Mammary epithelial cell (primary cell): ENCODE measurements around the gene KRT28.

Experiments
- CTCF ChIP-seq, 2 donors: IDR thresholded peaks in 1 of 2; conservative IDR thresholded peaks in 1 of 2; 2 replicates each; pipeline ENCODE4 v1.5.1; 2011 to 2012; ENCODE audit warnings: inconsistent platforms in 2 of 2, low read length in 2 of 2, mild to moderate bottlenecking in 2 of 2, control low read depth in 1 of 2, low read depth in 1 of 2; ENCODE audit not compliant: insufficient read depth in 1 of 2; ENCODE audit errors: extremely low read depth in 1 of 2
- EZH2 ChIP-seq: IDR thresholded peaks from 2 replicates; pipeline ENCODE4 v1.6.1; 2012; ENCODE audit warnings: low read length, inconsistent platforms, borderline replicate concordance

- TF ChIP-seq CTCF (conservative IDR thresholded peaks at IDR 0.05 in 1 of 2, IDR thresholded peaks at IDR 0.05 in 1 of 2; ENCODE audit: extremely low read depth in 1 of 2, insufficient read depth in 1 of 2, low read depth in 1 of 2, low read length in 2 of 2) (no peak), EZH2 (no peak)
These were observed 8.6 kb downstream of the KRT28 start for GRCh38 chr17:40791111-40791510.
